NCI-H1694 treated with DMSO at 0.1 percent for 48 hours (cell line): Measurements from ENCODE around the gene SLC39A11.

Experiments used
- DNase-seq: peaks from one replicate; lab custom pipeline; 2025; lab: John Stamatoyannopoulos, UW

The SLC39A11 gene

GRCh38 chr17:72976971-72977770 is 115.3 kb downstream of the SLC39A11 start:
- no peak for DNase-seq

- no peak for DNase-seq
These were observed 117.0 kb downstream of the SLC39A11 start for GRCh38 chr17:72975509-72975908.

- DNase-seq = no peak
These were observed 117.8 kb downstream of the SLC39A11 start for GRCh38 chr17:72974605-72975232.

GRCh38 chr17:72972263-72972951 is 120.1 kb downstream of the SLC39A11 start:
- no peak for DNase-seq

GRCh38 chr17:72971226-72971880 is 121.1 kb downstream of the SLC39A11 start:
- no peak for DNase-seq

GRCh38 chr17:72970797-72971196 is 121.7 kb downstream of the SLC39A11 start:
- DNase-seq = no peak

GRCh38 chr17:72970246-72970645 is 122.2 kb downstream of the SLC39A11 start:
- DNase-seq = no peak

- DNase-seq = no peak
These were observed 123.1 kb downstream of the SLC39A11 start for GRCh38 chr17:72969293-72969906.

GRCh38 chr17:72968798-72969197 is 123.7 kb downstream of the SLC39A11 start:
- no peak for DNase-seq

GRCh38 chr17:72967977-72968585 is 124.4 kb downstream of the SLC39A11 start:
- no peak for DNase-seq

GRCh38 chr17:72967277-72967970 is 125.1 kb downstream of the SLC39A11 start:
- no peak for DNase-seq

GRCh38 chr17:72962106-72962505 is 130.4 kb downstream of the SLC39A11 start:
- no peak for DNase-seq

- no peak for DNase-seq
These were observed 136.9 kb downstream of the SLC39A11 start for GRCh38 chr17:72955391-72956140.

GRCh38 chr17:72954579-72954978 is 137.9 kb downstream of the SLC39A11 start:
- DNase-seq = no peak

- DNase-seq = no peak
These were observed 138.9 kb downstream of the SLC39A11 start for GRCh38 chr17:72953621-72954020.

GRCh38 chr17:72952641-72953315 is 139.7 kb downstream of the SLC39A11 start:
- no peak for DNase-seq

- no peak for DNase-seq
These were observed 140.3 kb downstream of the SLC39A11 start for GRCh38 chr17:72952220-72952619.

- peak; percentile 40 for DNase-seq
These were observed 142.1 kb downstream of the SLC39A11 start for GRCh38 chr17:72950242-72950931.

GRCh38 chr17:72948115-72948514 is 144.4 kb downstream of the SLC39A11 start:
- DNase-seq = no peak
